Measurements from ENCODE around the gene PPP2R2D. TPM values are rescaled to one million over a fixed set of nuclear protein-coding genes. Genes with fewer than 3 reads are reported as not detected.

The PPP2R2D gene
- total RNA-seq, 1 donor from 2014 or later = 28.3 TPM

DNA sequence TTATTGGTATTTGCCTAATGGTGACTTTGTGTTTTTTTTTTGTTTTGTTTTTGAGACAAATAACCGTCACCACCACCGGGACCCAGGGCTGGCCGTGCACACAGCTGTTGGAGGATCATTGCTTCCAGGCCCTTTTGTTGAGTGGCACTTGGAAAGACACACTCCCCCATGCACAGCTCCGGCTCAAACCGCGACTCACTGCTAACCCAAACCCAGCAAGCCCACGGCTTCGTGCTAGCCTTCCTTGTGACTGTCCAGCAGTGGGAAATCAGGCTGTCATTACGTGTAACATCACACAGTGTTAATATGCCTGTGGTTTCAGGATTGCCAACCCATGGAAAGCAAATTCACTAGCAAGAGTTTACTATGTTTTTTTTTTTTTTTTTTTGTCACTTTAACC, 63.5 kb downstream of the PPP2R2D start:
- no peak for TF ChIP-seq CTCF (IDR thresholded peaks at IDR 0.05)
- Histone ChIP-seq H3K9me3 (no peaks in the 10 kb centered on the region), H3K4me3 (no peak overlapping the region), H3K27ac (no peak overlapping the region), H3K27me3 (no peaks in the 10 kb centered on the region), H3K36me3 (peaks cover 22% of the 10 kb centered on the region), H3K4me1 (no peaks in the 10 kb centered on the region)
- DNase-seq (no peak), ATAC-seq (no peak)
- intact Hi-C loops (cut with DNase I) = no loop called here

- intact Hi-C loops (cut with DNase I) = no loop called here
- no peak for TF ChIP-seq CTCF (IDR thresholded peaks at IDR 0.05)
- no peaks in the 10 kb centered on the region for H3K27me3 ChIP-seq
- DNase-seq = no peak
- no peak overlapping the region for H3K4me3 ChIP-seq
- H3K36me3 ChIP-seq = peaks cover 43% of the 10 kb centered on the region
- no peak for ATAC-seq
- peaks cover 12% of the 10 kb centered on the region for H3K4me1 ChIP-seq
- no peaks in the 10 kb centered on the region for H3K9me3 ChIP-seq
- H3K27ac ChIP-seq = no peak overlapping the region
These were observed 68.1 kb downstream of the PPP2R2D start for GRCh38 chr10:131968949-131969348.

GRCh38 chr10:131970946-131971345, 70.1 kb downstream of the PPP2R2D start:
- TF ChIP-seq CTCF (IDR thresholded peaks at IDR 0.05) = no peak
- Histone ChIP-seq H3K27me3 (no peaks in the 10 kb centered on the region), H3K9me3 (no peaks in the 10 kb centered on the region), H3K4me3 (no peak overlapping the region), H3K4me1 (peaks cover 12% of the 10 kb centered on the region), H3K27ac (no peak overlapping the region), H3K36me3 (peaks cover 37% of the 10 kb centered on the region)
- intact Hi-C loops (cut with DNase I) = no loop called here
- DNase-seq = no peak
- ATAC-seq = no peak

DNA sequence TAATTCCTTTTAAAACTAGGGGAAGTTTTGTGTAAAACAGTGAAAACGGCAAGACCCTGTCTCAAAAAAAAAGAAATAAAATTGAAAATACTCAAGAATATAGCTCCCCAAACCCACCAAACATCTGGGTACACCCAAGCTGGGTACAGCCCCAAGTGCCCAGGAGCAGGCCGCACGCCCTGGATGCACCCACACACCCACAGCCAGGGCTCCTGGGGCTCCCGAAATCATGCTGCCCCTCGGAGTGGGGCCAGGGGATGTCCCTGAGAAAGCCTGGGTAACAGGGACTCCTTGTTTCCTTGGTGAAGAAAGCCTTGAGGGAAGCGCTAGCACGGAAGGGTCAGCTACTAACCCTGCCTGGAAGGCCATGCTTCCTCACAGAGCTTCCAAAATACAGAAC, 70.8 kb downstream of the PPP2R2D start:
- Histone ChIP-seq H3K4me3 (no peak overlapping the region), H3K36me3 (peaks cover 37% of the 10 kb centered on the region), H3K4me1 (peaks cover 12% of the 10 kb centered on the region), H3K27me3 (no peaks in the 10 kb centered on the region), H3K9me3 (no peaks in the 10 kb centered on the region), H3K27ac (no peak overlapping the region)
- DNase-seq (no peak), ATAC-seq (no peak)
- intact Hi-C loops (cut with DNase I) = no loop called here
- TF ChIP-seq CTCF (IDR thresholded peaks at IDR 0.05) = no peak

DNA sequence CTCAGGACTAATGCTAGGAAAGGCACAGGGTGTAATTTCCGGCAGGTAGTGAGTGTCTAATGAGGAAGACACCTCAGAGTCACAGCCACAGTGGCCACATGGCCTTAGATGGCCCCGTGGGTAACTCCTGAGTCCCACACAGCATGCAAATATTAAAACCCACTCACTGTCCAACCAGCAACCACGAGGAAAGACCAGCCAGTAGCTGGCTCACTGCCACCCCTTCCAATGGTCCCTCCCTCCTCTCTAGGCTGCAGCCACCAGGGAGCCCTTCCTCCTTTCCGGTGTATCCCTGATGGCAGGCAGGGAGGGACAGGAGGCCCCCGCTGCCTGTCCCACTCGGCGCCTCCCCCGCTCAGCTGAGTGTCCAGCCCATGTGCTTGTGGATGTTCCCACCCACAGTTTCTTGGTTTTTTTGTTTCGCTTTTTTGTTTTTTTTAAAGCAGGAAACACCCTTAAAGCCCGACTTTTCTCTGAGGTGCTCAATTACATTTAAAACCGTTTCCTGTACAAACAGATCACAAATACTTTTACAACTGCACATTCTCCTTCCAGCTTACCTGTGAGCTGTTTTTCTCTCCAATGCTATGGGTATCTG, 71.8 kb downstream of the PPP2R2D start:
- DNase-seq (no peak), ATAC-seq (peak; percentile 67)
- no peaks in the 10 kb centered on the region for H3K9me3 ChIP-seq
- intact Hi-C loops (cut with DNase I) = no loop called here
- peaks cover 36% of the 10 kb centered on the region for H3K36me3 ChIP-seq
- no peak for TF ChIP-seq CTCF (IDR thresholded peaks at IDR 0.05)
- peaks cover 12% of the 10 kb centered on the region for H3K4me1 ChIP-seq
- H3K27me3 ChIP-seq = no peaks in the 10 kb centered on the region
- peak overlapping the region; percentile 36 for H3K27ac ChIP-seq
- no peak overlapping the region for H3K4me3 ChIP-seq

Data from upper lobe of right lung (tissue), 1 donor.